Pancreas (tissue), 10 donors: Measurements from ENCODE around the gene PRSS53. TPM values are rescaled to one million over a fixed set of nuclear protein-coding genes. Genes with fewer than 3 reads are reported as not detected.

Source experiments
- ATAC-seq, 4 donors: fragments of 200-7000 bp; cut with Tn5 transposase; one replicate each; pipeline versions ENCODE4 v1.8.0 to v1.9.1; 2020; ENCODE audit warnings: mild to moderate bottlenecking in 4 of 4, moderate library complexity in 4 of 4
- DNase-seq, 6 donors: peaks; one replicate each; pipeline ENCODE4 v3.0.0-alpha.2; 2020
- FAIRE-seq: peaks from 2 replicates; lab custom pipeline; 2012; peaks lifted over from hg19 to GRCh38; lab: Jason Lieb, UNC
- H3K27ac ChIP-seq, 4 donors: fragments of 200-600 bp; sonication (generic); 1 replicate in 3 of 4; 2 replicates in 1 of 4; pipeline versions ENCODE4 v1.5.0 to v1.8.0; 2020
- H3K27me3 ChIP-seq, 4 donors: fragments of 200-600 bp; one replicate each; pipeline ENCODE4 v1.8.0; 2021
- H3K36me3 ChIP-seq, 3 donors: fragments of 200-600 bp; sonication (generic) in 1 of 3; one replicate each; pipeline versions ENCODE4 v1.5.0 to v1.8.0; 2020 to 2021
- H3K4me1 ChIP-seq, 3 donors: fragments of 200-600 bp; one replicate each; pipeline ENCODE4 v1.8.0; 2021
- H3K4me3 ChIP-seq, 4 donors: fragments of 200-600 bp; sonication (generic) in 2 of 4; one replicate each; pipeline versions ENCODE4 v1.5.0 to v1.8.0; 2020 to 2021
- H3K9me3 ChIP-seq, 4 donors: fragments of 200-600 bp; one replicate each; pipeline ENCODE4 v1.8.0; 2021
- CTCF ChIP-seq, 4 donors: fragments of 200-600 bp; sonication (generic) in 3 of 4; IDR thresholded peaks; one replicate each; pipeline versions ENCODE4 v1.5.0 to v1.8.0; 2021; ENCODE audit warnings: antibody characterized with exemption in 4 of 4
- WGBS, 2 donors: extraction: QIAGEN DNeasy Blood & Tissue Kit; methylation state at CpG; one replicate each; pipeline ENCODE4 v1.1.7; 2013; 5-methylcytosine and 5-hydroxymethylcytosine counted together
- intact Hi-C, 3 donors: fragments of 100-400 bp; cut with DNase I; formaldehyde crosslinking; loops; one replicate each; pipeline versions ENCODE4 v1.11.1 to v1.14.2; 2022
- polyA plus RNA-seq, 2 donors: library from polyadenylated mRNA; stranded (reverse); fragments of 200-250 nt; gene quantifications; one replicate each; pipeline ENCODE4 v1.2.3, GENCODE V29; 2013
- total RNA-seq, 6 donors: library from RNA; stranded (reverse); fragmentation: NEBNext Ultra II Directional in 4 of 6; extraction: Animal tissue kit (Norgen Biotek cat#: 25700) in 4 of 6; gene quantifications; one replicate each; pipeline versions ENCODE4 v1.2.1 to v1.2.4, GENCODE V29; 2021 to 2023
- donor health status: healthy with polysubstance abuse.
- donor health status: DM: no; HTN: no; CAD: no; lungs with moderate emphysema.
- donor health status: DM: no; HTN: no; CAD: no.
- donor health status: control.
- donor health status: control.
- donor health status: Bipolar disorder and iron deficiency.
- donor health status: DM: yes; HTN: yes; CAD: no.
- donor health status: DM: no; HTN: no; CAD: no.
- donor health status: DM: no; HTN: no; CAD: no.
- donor health status: DM: yes; HTN: yes; CAD: no.

Gene PRSS53
- total and polyA plus RNA-seq, 8 donors = 0.52 to 8.2 (median 1.3) TPM

- no peak for TF ChIP-seq CTCF (IDR thresholded peaks at IDR 0.05)
- Histone ChIP-seq H3K27me3 (no peaks in the 10 kb centered on the region), H3K36me3 (no peaks in the 10 kb centered on the region), H3K4me1 (no peaks in the 10 kb centered on the region), H3K9me3 (no peaks in the 10 kb centered on the region), H3K27ac (no peak overlapping the region), H3K4me3 (no peak overlapping the region)
- FAIRE-seq = no peak
- DNase-seq = no peak
- intact Hi-C loops = no loop called here
- no peak for ATAC-seq
- WGBS, 2 donors = 67 to 81% methylated on average over 10 of the region's 10 CpGs
These were observed 38.3 kb downstream of the PRSS53 start for GRCh38 chr16:31050280-31051030.

- FAIRE-seq (no peak), ATAC-seq (no peak), DNase-seq (no peak)
- WGBS, 2 donors = 92 to 96% methylated on average over 4 of the region's 4 CpGs
- intact Hi-C loops = no loop called here
- H3K4me3 ChIP-seq = no peak overlapping the region
- no peak for TF ChIP-seq CTCF (IDR thresholded peaks at IDR 0.05)
- H3K36me3 ChIP-seq = peaks cover 0 to 16% (median 3%) of the 10 kb centered on the region in 3 donors
- H3K9me3 ChIP-seq = no peaks in the 10 kb centered on the region
- H3K27ac ChIP-seq = no peak overlapping the region
- H3K4me1 ChIP-seq = no peaks in the 10 kb centered on the region
- H3K27me3 ChIP-seq = no peaks in the 10 kb centered on the region
These were observed 44.8 kb downstream of the PRSS53 start for GRCh38 chr16:31043898-31044481.

- intact Hi-C loops = no loop called here
These were observed 45.4 kb downstream of the PRSS53 start for GRCh38 chr16:31043352-31043751.

GRCh38 chr16:31042866-31043265 lies 45.9 kb downstream of the PRSS53 start:
- DNase-seq (no peak), FAIRE-seq (no peak), ATAC-seq (no peak)
- Histone ChIP-seq H3K9me3 (no peaks in the 10 kb centered on the region), H3K27ac (no peak overlapping the region), H3K27me3 (no peaks in the 10 kb centered on the region), H3K36me3 (peaks cover under 1 to 24% (median 8%) of the 10 kb centered on the region in 3 donors), H3K4me1 (no peaks in the 10 kb centered on the region), H3K4me3 (no peak overlapping the region)
- intact Hi-C loops = no loop called here
- WGBS, 2 donors = 78 to 84% methylated on average over 10 of the region's 10 CpGs
- TF ChIP-seq CTCF (IDR thresholded peaks at IDR 0.05) = no peak

More at GRCh38 chr16:31043352-31043751, 45.4 kb downstream of the PRSS53 start:
- Histone ChIP-seq H3K4me1 (no peaks in the 10 kb centered on the region), H3K27ac (no peak overlapping the region), H3K36me3 (peaks cover 0 to 19% (median 5%) of the 10 kb centered on the region in 3 donors), H3K4me3 (no peak overlapping the region), H3K27me3 (no peaks in the 10 kb centered on the region), H3K9me3 (no peaks in the 10 kb centered on the region)
- no peak for FAIRE-seq
- no peak for DNase-seq
- WGBS, 2 donors = 81 to 88% methylated on average over 1 of the region's 1 CpG
- TF ChIP-seq CTCF (IDR thresholded peaks at IDR 0.05) = no peak
- ATAC-seq = no peak

GRCh38 chr16:31038993-31039392 lies 49.8 kb downstream of the PRSS53 start:
- 88 to 96% methylated on average over 2 of the region's 2 CpGs for WGBS, 2 donors
- intact Hi-C loops = no loop called here
- ATAC-seq = no peak
- Histone ChIP-seq H3K9me3 (no peaks in the 10 kb centered on the region), H3K4me1 (peaks cover 4 to 5% (median 4%) of the 10 kb centered on the region in 3 donors), H3K27ac (no peak overlapping the region), H3K27me3 (no peaks in the 10 kb centered on the region), H3K4me3 (no peak overlapping the region), H3K36me3 (peaks cover 4 to 26% (median 8%) of the 10 kb centered on the region in 3 donors)
- FAIRE-seq = no peak
- no peak for TF ChIP-seq CTCF (IDR thresholded peaks at IDR 0.05)
- DNase-seq = no peak
